Stomach smooth muscle (tissue), 2 donors: ENCODE measurements around the gene CAMLG.
"Not testable (repeated sequence)": the region's sequence is repeated elsewhere in the genome, so short reads cannot be mapped to it uniquely, and the experiment has no call there.

Experiments
- H3K27ac ChIP-seq: one replicate; pipeline ENCODE4 v1.7.0; 2013; ENCODE audit warnings: mild to moderate bottlenecking, low read length, inconsistent platforms
- H3K27me3 ChIP-seq, 2 donors: one replicate each; pipeline ENCODE4 v1.7.0; 2013; ENCODE audit warnings: low read length in 2 of 2; ENCODE audit not compliant: insufficient read depth in 2 of 2, control insufficient read depth in 1 of 2
- H3K36me3 ChIP-seq, 2 donors: one replicate each; pipeline ENCODE4 v1.7.0; 2013; ENCODE audit warnings: low read length in 2 of 2; ENCODE audit not compliant: control insufficient read depth in 2 of 2, insufficient read depth in 2 of 2
- H3K4me1 ChIP-seq: one replicate; pipeline ENCODE4 v1.7.0; 2013; ENCODE audit warnings: low read length; ENCODE audit not compliant: control insufficient read depth, insufficient read depth
- H3K4me3 ChIP-seq, 2 donors: one replicate each; pipeline ENCODE4 v1.7.0; 2013; ENCODE audit warnings: low read length in 2 of 2
- H3K9ac ChIP-seq, 2 donors: one replicate each; pipeline ENCODE4 v1.7.0; 2013; ENCODE audit warnings: low read length in 2 of 2, mild to moderate bottlenecking in 1 of 2
- H3K9me3 ChIP-seq, 2 donors: one replicate each; pipeline ENCODE4 v1.7.0; 2013; ENCODE audit warnings: low read length in 2 of 2; ENCODE audit not compliant: control insufficient read depth in 2 of 2
- donor health status: healthy.
- donor health status: Pancreatic carcinoma.

The CAMLG gene

DNA sequence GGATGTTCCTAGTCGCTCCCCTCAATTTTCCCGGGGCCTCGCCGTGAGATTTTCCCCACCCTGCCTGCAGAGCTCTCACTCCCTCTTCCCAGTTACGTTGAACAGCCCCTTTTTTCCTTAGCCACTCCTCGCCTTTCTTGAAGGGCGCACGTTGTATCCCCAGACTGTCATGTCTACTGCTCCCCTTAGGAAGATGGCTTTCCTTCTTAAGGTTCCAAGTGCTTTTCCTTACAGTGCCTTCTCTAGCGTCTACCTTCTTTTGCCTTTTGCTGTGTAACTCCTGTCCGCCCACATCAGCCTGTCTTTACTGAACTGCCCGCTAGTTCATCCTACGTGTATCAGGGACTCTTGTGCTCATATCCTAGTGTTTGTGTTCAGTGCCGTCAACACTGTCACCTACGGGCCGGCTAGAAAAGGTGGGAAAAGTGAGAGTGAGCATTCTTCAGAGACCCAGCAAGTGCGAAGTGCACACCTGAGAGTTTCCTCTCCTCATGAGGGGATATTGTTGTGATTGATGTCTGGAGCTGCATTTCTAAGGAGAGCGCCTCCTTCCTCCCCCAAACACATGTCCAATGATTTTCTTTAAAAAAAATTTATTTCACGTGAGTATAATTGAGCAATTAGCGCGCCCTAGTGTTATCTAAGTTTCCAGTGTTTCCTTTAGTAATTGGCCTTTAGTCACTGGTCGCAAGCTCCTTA, 764 bp downstream of the CAMLG start:
- H3K27me3 ChIP-seq = no peaks in the 10 kb centered on the region
- H3K36me3 ChIP-seq = peaks cover 3 to 5% of the 10 kb centered on the region in 2 donors
- H3K4me1 ChIP-seq = peaks cover 15% of the 10 kb centered on the region
- H3K27ac ChIP-seq = peak overlapping the region; percentile 97
- H3K9ac ChIP-seq = peak overlapping the region; percentile 92 to 97
- peak overlapping the region; percentile 88 to 95 for H3K4me3 ChIP-seq
- no peaks in the 10 kb centered on the region for H3K9me3 ChIP-seq

- no peak overlapping the region for H3K4me3 ChIP-seq
- no peaks in the 10 kb centered on the region for H3K9me3 ChIP-seq
- no peaks in the 10 kb centered on the region for H3K27me3 ChIP-seq
- H3K4me1 ChIP-seq = peaks cover 15% of the 10 kb centered on the region
- H3K36me3 ChIP-seq = peaks cover 3 to 5% of the 10 kb centered on the region in 2 donors
- no peak overlapping the region for H3K9ac ChIP-seq
- H3K27ac ChIP-seq = no peak overlapping the region
Observed at GRCh38 chr5:134741052-134741451, 2.7 kb downstream of the CAMLG start.

DNA sequence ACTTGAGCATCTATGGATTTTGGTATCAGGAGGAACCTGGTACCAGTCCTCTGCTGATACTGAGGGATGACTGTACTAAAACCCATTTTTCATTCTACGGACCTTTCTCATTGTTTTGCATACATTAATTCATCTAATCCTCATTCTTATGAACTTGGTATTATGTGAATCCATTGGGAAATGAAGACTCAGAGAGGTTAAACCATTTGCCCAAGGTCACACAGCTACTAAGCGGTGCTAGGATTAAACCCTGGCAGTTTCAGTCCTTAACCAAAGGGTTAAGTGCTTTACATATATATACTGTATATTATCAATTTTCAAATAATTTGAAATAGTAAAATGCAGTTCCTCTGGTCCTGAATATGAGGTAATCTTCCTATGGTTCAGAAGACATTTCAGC, 3.8 kb downstream of the CAMLG start:
- H3K27ac ChIP-seq = no peak overlapping the region
- no peaks in the 10 kb centered on the region for H3K9me3 ChIP-seq
- peaks cover 5% of the 10 kb centered on the region in 2 donors for H3K36me3 ChIP-seq
- H3K9ac ChIP-seq = no peak overlapping the region
- no peaks in the 10 kb centered on the region for H3K27me3 ChIP-seq
- no peak overlapping the region for H3K4me3 ChIP-seq
- H3K4me1 ChIP-seq = peaks cover 15% of the 10 kb centered on the region

GRCh38 chr5:134749415-134749814, 11.1 kb downstream of the CAMLG start:
- no peaks in the 10 kb centered on the region for H3K27me3 ChIP-seq
- peaks cover 6 to 11% of the 10 kb centered on the region in 2 donors for H3K36me3 ChIP-seq
- no peaks in the 10 kb centered on the region for H3K9me3 ChIP-seq
- no peaks in the 10 kb centered on the region for H3K4me1 ChIP-seq
- H3K9ac ChIP-seq = no peak overlapping the region
- no peak overlapping the region for H3K4me3 ChIP-seq
- no peak overlapping the region for H3K27ac ChIP-seq

GRCh38 chr5:134758176-134758503, 19.8 kb downstream of the CAMLG start:
- Histone ChIP-seq H3K9me3 (no peaks in the 10 kb centered on the region), H3K27ac (peak overlapping the region; percentile 18), H3K9ac (peak overlapping the region; percentile 64 to 80)

DNA sequence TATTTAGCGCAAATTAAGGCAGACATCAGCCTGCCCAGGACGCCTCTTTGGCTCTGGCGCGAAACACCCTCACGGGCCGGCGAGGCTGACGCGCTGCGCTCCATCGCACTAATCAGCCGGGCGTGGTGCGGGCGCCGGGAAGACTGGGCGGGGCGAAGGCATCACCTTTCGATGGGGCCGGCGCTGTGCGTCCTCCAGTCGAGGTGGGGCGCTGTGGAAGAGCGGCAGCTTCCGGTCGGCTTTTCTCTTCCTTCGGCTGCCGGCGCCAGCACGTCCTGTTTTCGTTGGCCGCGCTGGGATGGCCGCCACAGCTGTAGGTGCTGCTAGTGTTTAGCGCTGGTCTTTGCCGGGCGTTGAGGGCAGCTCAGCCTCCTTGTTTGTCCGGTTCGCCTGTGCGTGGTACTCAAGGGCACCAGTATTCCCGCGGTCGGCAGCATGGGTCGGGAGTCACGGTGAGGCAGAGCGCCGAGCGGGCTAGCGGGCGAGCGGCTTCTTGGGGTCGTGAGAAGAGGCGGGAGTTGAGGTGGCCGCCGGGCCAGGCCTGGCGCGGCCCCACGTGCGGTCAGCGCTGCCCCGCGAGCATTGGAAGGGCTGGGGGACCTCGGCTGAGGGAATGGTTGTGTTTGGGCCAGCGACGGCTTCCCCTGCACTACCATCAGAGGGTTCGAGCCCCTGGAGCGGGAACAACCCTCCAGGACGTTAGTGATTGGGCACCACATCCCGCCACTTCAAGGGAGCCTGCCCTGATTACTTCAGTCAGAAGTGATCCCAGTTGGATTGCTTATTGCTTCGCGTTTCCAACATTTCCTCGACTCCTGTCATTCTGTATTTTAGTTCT, 20.4 kb downstream of the CAMLG start, which contains the start of gene DDX46:
Gene DDX46, plus strand, starts transcription at position 276 of the 838 bp plus-strand sequence. Its CDS starts 160 bp downstream, at position 436.
- peak within 1 kb of the TSS; percentile 80 to 90 for H3K9ac ChIP-seq
- peak within 1 kb of the TSS; percentile 41 for H3K27ac ChIP-seq
- H3K4me1 ChIP-seq = peaks cover 14% of the 10 kb centered on the region
- H3K36me3 ChIP-seq = no peaks in the 10 kb centered on the region
- no peaks in the 10 kb centered on the region for H3K27me3 ChIP-seq
- H3K9me3 ChIP-seq = no peaks in the 10 kb centered on the region
- H3K4me3 ChIP-seq = peak within 1 kb of the TSS; percentile 89 to 96

More at GRCh38 chr5:134758176-134758503, 19.8 kb downstream of the CAMLG start:
- H3K4me1 ChIP-seq = peaks cover 14% of the 10 kb centered on the region
- no peaks in the 10 kb centered on the region for H3K27me3 ChIP-seq
- H3K36me3 ChIP-seq = no peaks in the 10 kb centered on the region
- peak overlapping the region; percentile 89 to 96 for H3K4me3 ChIP-seq

DNA sequence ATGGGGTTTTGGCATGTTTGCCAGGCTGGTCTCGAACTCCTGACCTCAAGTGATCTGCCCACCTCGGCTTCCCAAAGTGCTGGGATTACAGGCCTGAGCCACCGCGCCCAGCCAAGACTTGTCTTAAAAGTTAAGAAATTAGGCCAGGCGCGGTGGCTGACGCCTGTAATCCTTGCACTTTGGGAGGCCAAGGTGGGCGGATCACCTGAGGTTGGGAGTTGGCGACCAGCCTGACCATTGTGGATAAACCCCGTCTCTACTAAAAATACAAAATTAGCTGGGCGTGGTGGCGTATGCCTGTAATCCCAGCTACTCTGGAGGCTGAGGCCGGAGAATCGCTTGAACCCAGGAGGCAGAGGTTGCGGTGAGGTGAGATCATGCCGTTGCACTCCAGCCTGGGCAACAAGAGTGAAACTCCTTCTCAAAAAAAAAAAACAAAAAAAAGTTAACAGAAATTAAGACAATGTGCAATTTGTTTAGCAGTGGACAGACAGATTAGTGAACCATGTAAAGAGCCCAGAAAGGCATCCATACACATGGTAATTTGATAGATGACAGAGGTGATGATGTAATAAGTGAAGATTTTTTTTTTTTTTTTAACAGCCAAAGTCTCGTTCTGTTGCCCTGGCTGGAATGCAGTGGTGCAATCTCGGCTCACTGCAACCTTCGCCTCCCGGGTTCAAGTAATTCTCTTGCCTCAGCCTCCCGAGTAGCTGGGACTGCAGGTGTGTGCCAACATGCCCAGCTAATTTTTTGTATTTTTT, 29.4 kb downstream of the CAMLG start:
- H3K4me1 ChIP-seq, H3K9ac ChIP-seq, H3K27me3 ChIP-seq, H3K9me3 ChIP-seq, H3K27ac ChIP-seq, H3K4me3 ChIP-seq: not testable (repeated sequence)
- peaks cover 28 to 34% of the 10 kb centered on the region in 2 donors for H3K36me3 ChIP-seq

- no peak overlapping the region for H3K27ac ChIP-seq
- H3K9me3 ChIP-seq = no peaks in the 10 kb centered on the region
- no peak overlapping the region for H3K9ac ChIP-seq
- H3K27me3 ChIP-seq = no peaks in the 10 kb centered on the region
- no peak overlapping the region for H3K4me3 ChIP-seq
- H3K36me3 ChIP-seq = peaks cover 31 to 42% of the 10 kb centered on the region in 2 donors
- no peaks in the 10 kb centered on the region for H3K4me1 ChIP-seq
Observed at GRCh38 chr5:134769206-134769605, 30.9 kb downstream of the CAMLG start.

- Histone ChIP-seq H3K36me3 (peaks cover 29 to 34% of the 10 kb centered on the region in 2 donors), H3K4me1 (no peaks in the 10 kb centered on the region), H3K27ac (no peak overlapping the region), H3K9me3 (no peaks in the 10 kb centered on the region), H3K4me3 (no peak overlapping the region), H3K27me3 (no peaks in the 10 kb centered on the region), H3K9ac (no peak overlapping the region)
Observed at GRCh38 chr5:134772461-134773125, 34.2 kb downstream of the CAMLG start.

- Histone ChIP-seq H3K36me3 (peaks cover 35 to 36% of the 10 kb centered on the region in 2 donors), H3K9ac (no peak overlapping the region), H3K9me3 (no peaks in the 10 kb centered on the region), H3K4me3 (no peak overlapping the region), H3K27ac (no peak overlapping the region), H3K27me3 (no peaks in the 10 kb centered on the region), H3K4me1 (no peaks in the 10 kb centered on the region)
Observed at GRCh38 chr5:134777366-134777765, 39.0 kb downstream of the CAMLG start.
